CD4-positive, alpha-beta T cell treated with Interleukin-17A for 1 hour (primary cell): ENCODE data around the gene INSL4.

Experiments used
- DNase-seq: peaks from one replicate; pipeline ENCODE4 v3.0.0-alpha.2; 2020

INSL4 gene

GRCh38 chr9:5231212-5231611 is at the start of gene INSL4:
Gene INSL4, plus strand, starts transcription at chr9:5231419. Its CDS starts 105 bp downstream, at chr9:5231524.
- DNase-seq, result no peak

- no peak for DNase-seq
These were observed 46.4 kb upstream of the INSL4 start for GRCh38 chr9:5184776-5185175.

- no peak for DNase-seq
These were observed 45.9 kb upstream of the INSL4 start, which contains the start of gene INSL6 for GRCh38 chr9:5185220-5185840. Gene INSL6, minus strand, starts transcription at chr9:5185639. Its CDS starts 37 bp downstream, at chr9:5185602.

GRCh38 chr9:5186416-5187169 is 44.6 kb upstream of the INSL4 start:
- peak; percentile 80 for DNase-seq

- no peak for DNase-seq
These were observed 42.9 kb upstream of the INSL4 start for GRCh38 chr9:5188060-5188984.

GRCh38 chr9:5191985-5192384 is 39.2 kb upstream of the INSL4 start:
- no peak for DNase-seq

- DNase-seq, result no peak
These were observed 37.9 kb upstream of the INSL4 start for GRCh38 chr9:5193345-5193744.

- no peak for DNase-seq
These were observed 35.8 kb upstream of the INSL4 start for GRCh38 chr9:5195463-5195862.

GRCh38 chr9:5205071-5205470 is 26.1 kb upstream of the INSL4 start:
- DNase-seq, result no peak

GRCh38 chr9:5230554-5230953 is 665 bp upstream of the INSL4 start:
- DNase-seq, result no peak

GRCh38 chr9:5263351-5264218 is 32.4 kb downstream of the INSL4 start:
- DNase-seq, result peak; percentile 3

- no peak for DNase-seq
These were observed 33.0 kb downstream of the INSL4 start for GRCh38 chr9:5264219-5264595.

- no peak for DNase-seq
These were observed 34.7 kb downstream of the INSL4 start for GRCh38 chr9:5265939-5266338.

- DNase-seq, result no peak
These were observed 38.1 kb downstream of the INSL4 start for GRCh38 chr9:5269249-5269715.

- no peak for DNase-seq
These were observed 43.6 kb downstream of the INSL4 start for GRCh38 chr9:5274770-5275169.

- no peak for DNase-seq
These were observed 47.3 kb downstream of the INSL4 start for GRCh38 chr9:5278486-5278885.
